ENCODE results near the gene CBFA2T2. TPM values are rescaled to one million over a fixed set of nuclear protein-coding genes. Genes with fewer than 3 reads are reported as not detected.

CBFA2T2 gene
- total and polyA plus RNA-seq, 2 donors (not counting 3 experiments of a cell fraction or from before 2014, with no cell fraction given): 10.7 to 12.1 TPM

DNA sequence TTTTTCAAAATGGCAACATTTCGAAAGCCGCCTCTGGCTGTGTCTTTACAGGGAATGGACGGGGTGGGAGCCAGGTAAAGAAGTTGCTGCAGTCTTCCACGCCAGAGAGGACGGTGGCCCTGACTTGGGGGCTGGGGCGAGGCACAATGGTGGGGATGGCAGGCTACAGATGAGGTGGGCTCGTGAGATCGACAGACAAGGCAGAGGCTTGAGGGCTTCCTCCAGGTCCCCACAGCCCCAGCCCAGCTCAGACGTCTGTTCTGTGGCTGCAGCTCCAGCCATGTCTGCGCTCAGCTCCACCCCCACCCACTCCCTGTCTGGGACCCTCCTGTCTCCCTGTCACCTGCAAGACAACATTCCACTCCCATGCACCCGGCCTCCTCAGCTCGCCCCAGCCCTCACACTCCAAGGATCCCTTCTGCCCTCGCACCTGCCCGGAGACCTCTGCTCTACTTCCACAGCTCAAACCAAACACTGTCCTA is 164.8 kb downstream of the CBFA2T2 start:
- H3K4me3 ChIP-seq (replicated peaks in 1 of 3; ENCODE audit: insufficient read depth in 1 of 3, low read depth in 1 of 3, low read length in 3 of 3): no peak overlapping the region
- intact Hi-C loops (cut with micrococcal nuclease): loop anchor here (5.0 kb wide), 1 partner anchor 137 kb away; no protein-coding TSS in a partner anchor
- no peaks in the 10 kb centered on the region for H3K27me3 ChIP-seq (ENCODE audit: control insufficient read depth in 2 of 2, insufficient read depth in 2 of 2, low read length in 2 of 2)
- no peak overlapping the region for H3K4me2 ChIP-seq (ENCODE audit: insufficient read depth, low read length)
- DNase-seq (ENCODE audit: low read depth, low spot score): no peak
- H3K4me1 ChIP-seq (ENCODE audit: control insufficient read depth, extremely low read depth, insufficient read depth, low read length): no peaks in the 10 kb centered on the region
- no peaks in the 10 kb centered on the region for H3K9me3 ChIP-seq (replicated peaks; ENCODE audit: control insufficient read depth, insufficient read depth, low read length)
- H3K36me3 ChIP-seq (ENCODE audit: control insufficient read depth in 2 of 2, extremely low read depth in 1 of 2, insufficient read depth in 2 of 2, low read length in 2 of 2): no peaks in the 10 kb centered on the region
- ChIA-PET POLR2A (no interaction called here), CTCF (interaction anchor here (0.6 to 5.2 kb wide), 10 partner anchors 9 to 233 kb away, joined by 3 to 58 read pairs (median 14); no protein-coding TSS in a partner anchor)
- dilution Hi-C loops (cut with MboI; ENCODE audit: extremely low pct_ligation_motif_present, low sequenced_read_pairs): no loop called here
- no TSS peak for BruUV-seq (replicated peaks)
- no peak for TF ChIP-seq POLR2AphosphoS5 (IDR thresholded peaks at IDR 0.05; ENCODE audit: insufficient read depth, low read depth, low read length)
- no peak for TF ChIP-seq MYC (IDR thresholded peaks at IDR 0.05; ENCODE audit: low read depth, low read length)
- TF ChIP-seq, protein P1, sequence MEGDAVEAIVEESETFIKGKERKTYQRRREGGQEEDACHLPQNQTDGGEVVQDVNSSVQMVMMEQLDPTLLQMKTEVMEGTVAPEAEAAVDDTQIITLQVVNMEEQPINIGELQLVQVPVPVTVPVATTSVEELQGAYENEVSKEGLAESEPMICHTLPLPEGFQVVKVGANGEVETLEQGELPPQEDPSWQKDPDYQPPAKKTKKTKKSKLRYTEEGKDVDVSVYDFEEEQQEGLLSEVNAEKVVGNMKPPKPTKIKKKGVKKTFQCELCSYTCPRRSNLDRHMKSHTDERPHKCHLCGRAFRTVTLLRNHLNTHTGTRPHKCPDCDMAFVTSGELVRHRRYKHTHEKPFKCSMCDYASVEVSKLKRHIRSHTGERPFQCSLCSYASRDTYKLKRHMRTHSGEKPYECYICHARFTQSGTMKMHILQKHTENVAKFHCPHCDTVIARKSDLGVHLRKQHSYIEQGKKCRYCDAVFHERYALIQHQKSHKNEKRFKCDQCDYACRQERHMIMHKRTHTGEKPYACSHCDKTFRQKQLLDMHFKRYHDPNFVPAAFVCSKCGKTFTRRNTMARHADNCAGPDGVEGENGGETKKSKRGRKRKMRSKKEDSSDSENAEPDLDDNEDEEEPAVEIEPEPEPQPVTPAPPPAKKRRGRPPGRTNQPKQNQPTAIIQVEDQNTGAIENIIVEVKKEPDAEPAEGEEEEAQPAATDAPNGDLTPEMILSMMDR (IDR thresholded peaks at IDR 0.05; ENCODE audit: extremely low read depth in 1 of 2, insufficient read depth in 1 of 2, low read depth in 1 of 2, low read length in 2 of 2): no peak
- no peak for TF ChIP-seq MAX (IDR thresholded peaks at IDR 0.05; ENCODE audit: insufficient read depth, insufficient read length)
- TF ChIP-seq EZH2 (IDR thresholded peaks at IDR 0.05; ENCODE audit: borderline replicate concordance, low read depth, low read length, severe bottlenecking): no peak
- TF ChIP-seq GATA2 (IDR thresholded peaks at IDR 0.05; ENCODE audit: insufficient read depth, insufficient read length, low read depth, low read length): no peak
- TF ChIP-seq FOS (IDR thresholded peaks at IDR 0.05; ENCODE audit: borderline replicate concordance, insufficient read depth, low read length): no peak
- TF ChIP-seq JUN (IDR thresholded peaks at IDR 0.05; ENCODE audit: borderline replicate concordance, insufficient read depth, insufficient read length, low read depth): no peak
- no peak for TF ChIP-seq POLR2A (IDR thresholded peaks at IDR 0.05; ENCODE audit: low read depth, low read length)
- H3K79me2 ChIP-seq (ENCODE audit: control insufficient read depth, insufficient read depth, low read length): no peaks in the 10 kb centered on the region
- no peaks in the 10 kb centered on the region for H4K20me1 ChIP-seq (replicated peaks; ENCODE audit: control insufficient read depth, extremely low read depth, insufficient read depth, low read length)
- no peaks in the 10 kb centered on the region for H3K9me1 ChIP-seq (replicated peaks; ENCODE audit: control insufficient read depth, extremely low read depth, insufficient read depth, low read length)
- H3K27ac ChIP-seq (ENCODE audit: insufficient read depth, low read depth, low read length): no peak overlapping the region
- FAIRE-seq: no peak
- no peak overlapping the region for H2AFZ ChIP-seq (ENCODE audit: low read depth, low read length)
- no peak overlapping the region for H3K9ac ChIP-seq (replicated peaks; ENCODE audit: extremely low read depth, insufficient read depth, low read length)
